ENCODE results near the gene TMEM181.

GRCh38 chr6:158516098-158516497 lies 43.8 kb upstream of the TMEM181 start:
- TF ChIP-seq POLR2A (IDR thresholded peaks at IDR 0.05; ENCODE audit: low read depth, low read length) (no peak), POU2F2 (IDR thresholded peaks at IDR 0.05; ENCODE audit: low read depth, low read length) (no peak), POLR2AphosphoS5 (IDR thresholded peaks at IDR 0.05; ENCODE audit: low read depth, low read length) (no peak), SPI1 (IDR thresholded peaks at IDR 0.05; ENCODE audit: low read depth, low read length) (no peak)
